IMR-90 (cell line): ENCODE results near the gene TRPC4AP.

Source experiments
- CHD1 ChIP-seq: IDR thresholded peaks from 2 replicates; pipeline ENCODE4 v1.6.1; 2012; ENCODE audit warnings: low read depth, low read length, improper control_type of control experiment
- MAFK ChIP-seq: IDR thresholded peaks from 2 replicates; pipeline ENCODE4 v1.6.1; 2012; ENCODE audit warnings: low read depth, low read length, improper control_type of control experiment
- POLR2A ChIP-seq: IDR thresholded peaks from 2 replicates; pipeline ENCODE4 v1.6.1; 2012; ENCODE audit warnings: mild to moderate bottlenecking, low read depth, low read length
- RAD21 ChIP-seq: IDR thresholded peaks from 2 replicates; pipeline ENCODE4 v1.6.1; 2012; ENCODE audit warnings: low read length, improper control_type of control experiment
- TF ChIP-seq, protein P1 (sequence below): conservative IDR thresholded peaks from 2 replicates; pipeline ENCODE4 v1.5.1; 2012; ENCODE audit warnings: mild to moderate bottlenecking, low read depth, low read length, improper control_type of control experiment

- TF ChIP-seq, protein P1, sequence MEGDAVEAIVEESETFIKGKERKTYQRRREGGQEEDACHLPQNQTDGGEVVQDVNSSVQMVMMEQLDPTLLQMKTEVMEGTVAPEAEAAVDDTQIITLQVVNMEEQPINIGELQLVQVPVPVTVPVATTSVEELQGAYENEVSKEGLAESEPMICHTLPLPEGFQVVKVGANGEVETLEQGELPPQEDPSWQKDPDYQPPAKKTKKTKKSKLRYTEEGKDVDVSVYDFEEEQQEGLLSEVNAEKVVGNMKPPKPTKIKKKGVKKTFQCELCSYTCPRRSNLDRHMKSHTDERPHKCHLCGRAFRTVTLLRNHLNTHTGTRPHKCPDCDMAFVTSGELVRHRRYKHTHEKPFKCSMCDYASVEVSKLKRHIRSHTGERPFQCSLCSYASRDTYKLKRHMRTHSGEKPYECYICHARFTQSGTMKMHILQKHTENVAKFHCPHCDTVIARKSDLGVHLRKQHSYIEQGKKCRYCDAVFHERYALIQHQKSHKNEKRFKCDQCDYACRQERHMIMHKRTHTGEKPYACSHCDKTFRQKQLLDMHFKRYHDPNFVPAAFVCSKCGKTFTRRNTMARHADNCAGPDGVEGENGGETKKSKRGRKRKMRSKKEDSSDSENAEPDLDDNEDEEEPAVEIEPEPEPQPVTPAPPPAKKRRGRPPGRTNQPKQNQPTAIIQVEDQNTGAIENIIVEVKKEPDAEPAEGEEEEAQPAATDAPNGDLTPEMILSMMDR: no peak
- no peak for TF ChIP-seq POLR2A
- TF ChIP-seq MAFK: no peak
- TF ChIP-seq CHD1: no peak
- TF ChIP-seq RAD21: no peak
Measured at GRCh38 chr20:35087791-35088190, 4.8 kb downstream of the TRPC4AP start.
